Type B pancreatic cell (in vitro differentiated cells): ENCODE results near the gene ANXA7. TPM values are rescaled to one million over a fixed set of nuclear protein-coding genes. Genes with fewer than 3 reads are reported as not detected.

Experiments
- DNase-seq: peaks from one replicate; pipeline ENCODE4 v3.0.0; 2021; ENCODE audit warnings: mixed read lengths; ENCODE audit not compliant: unreplicated experiment; ENCODE audit errors: extremely low spot score
- H3K27ac Mint-ChIP-seq: 2 replicates; pipeline ENCODE4 v1.8.0; 2021; ENCODE audit warnings: mild to moderate bottlenecking, mixed read lengths
- H3K27me3 Mint-ChIP-seq: 2 replicates; pipeline ENCODE4 v1.8.0; 2021; ENCODE audit warnings: mixed read lengths
- H3K36me3 Mint-ChIP-seq: 2 replicates; pipeline ENCODE4 v1.8.0; 2021; ENCODE audit warnings: mixed read lengths
- H3K4me1 Mint-ChIP-seq: one replicate; pipeline ENCODE4 v1.8.0; 2021; ENCODE audit warnings: mixed read lengths; ENCODE audit not compliant: unreplicated experiment
- H3K4me3 Mint-ChIP-seq: 2 replicates; pipeline ENCODE4 v1.8.0; 2021; ENCODE audit warnings: mild to moderate bottlenecking, mixed read lengths
- H3K9me3 Mint-ChIP-seq: 2 replicates; pipeline ENCODE4 v1.8.0; 2021; ENCODE audit warnings: mixed read lengths
- CTCF ChIP-seq: fragments of 200-600 bp; sonication (generic); conservative IDR thresholded peaks from 2 replicates; pipeline ENCODE4 v1.5.0; 2021; ENCODE audit warnings: antibody characterized with exemption, mild to moderate bottlenecking
- total RNA-seq: library from RNA; stranded (reverse); gene quantifications from 2 replicates; pipeline ENCODE4 v1.2.1, GENCODE V29; 2021; ENCODE audit warnings: low replicate concordance

ANXA7 gene
- total RNA-seq, 1 donor from 2014 or later = 60.6 TPM

DNA sequence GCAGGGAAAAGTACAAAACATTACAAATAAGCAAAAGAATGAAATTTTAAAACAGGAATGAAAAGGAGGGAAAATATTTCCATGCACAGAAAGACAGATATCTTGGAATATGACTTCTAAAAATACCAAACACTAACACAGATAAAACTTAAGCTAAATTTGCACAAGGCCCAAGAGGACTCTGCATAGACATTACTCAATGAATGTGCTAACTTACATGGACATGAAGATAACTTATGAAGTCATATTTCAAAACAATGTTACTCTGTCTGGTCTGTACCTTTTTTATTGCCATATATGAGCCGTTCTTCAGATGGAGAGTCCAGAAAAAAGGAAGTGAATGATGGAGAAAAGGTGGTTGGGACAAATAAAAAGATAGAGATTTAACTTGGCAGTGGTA lies 34.5 kb upstream of the ANXA7 start:
- no peak for TF ChIP-seq CTCF
- no peaks in the 10 kb centered on the region for H3K4me1 Mint-ChIP-seq
- H3K27ac Mint-ChIP-seq = no peak overlapping the region
- no peaks in the 10 kb centered on the region for H3K27me3 Mint-ChIP-seq
- peaks cover 4% of the 10 kb centered on the region for H3K36me3 Mint-ChIP-seq
- no peak overlapping the region for H3K4me3 Mint-ChIP-seq
- no peaks in the 10 kb centered on the region for H3K9me3 Mint-ChIP-seq
- no peak for DNase-seq

DNA sequence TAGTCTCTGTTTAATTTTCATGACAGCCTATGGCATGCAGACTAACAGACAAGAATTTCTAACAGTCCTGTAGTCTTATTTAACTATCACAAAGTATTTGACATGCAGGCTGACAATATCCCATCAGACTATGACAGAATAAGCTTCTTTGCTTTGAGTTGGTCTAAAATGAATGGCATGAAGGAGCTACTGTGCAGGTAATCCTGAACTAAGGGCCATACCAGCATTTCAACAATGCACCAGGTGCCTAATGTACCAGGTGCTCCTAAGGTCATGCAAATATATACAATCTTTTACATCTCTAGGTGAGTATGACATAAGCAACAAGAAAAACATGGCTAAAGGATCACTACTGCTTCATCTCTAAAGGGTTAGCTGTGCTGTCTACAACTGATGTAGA lies 33.1 kb upstream of the ANXA7 start:
- Mint-ChIP-seq H3K9me3 (no peaks in the 10 kb centered on the region), H3K4me1 (no peaks in the 10 kb centered on the region), H3K27me3 (no peaks in the 10 kb centered on the region), H3K4me3 (no peak overlapping the region), H3K27ac (no peak overlapping the region), H3K36me3 (peaks cover 4% of the 10 kb centered on the region)
- DNase-seq = no peak
- no peak for TF ChIP-seq CTCF

DNA sequence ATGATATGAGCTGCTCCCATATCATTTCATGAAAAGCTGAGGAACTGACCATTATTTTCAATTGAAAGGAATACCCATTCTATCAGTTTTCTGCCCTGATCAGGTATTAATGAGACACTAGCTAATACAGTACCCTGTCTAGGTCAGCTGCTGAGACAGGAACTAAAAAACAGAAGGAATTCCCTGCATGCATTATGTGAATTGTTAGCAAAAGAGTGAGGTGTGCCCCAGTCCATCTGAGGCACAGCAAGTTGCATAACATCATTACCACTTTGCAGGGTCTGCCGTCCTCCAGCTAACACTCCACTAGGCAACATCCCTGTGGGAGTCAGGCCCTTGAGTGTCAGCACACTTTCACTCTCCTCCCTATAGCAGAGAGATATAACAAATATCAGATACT lies 30.6 kb upstream of the ANXA7 start:
- Mint-ChIP-seq H3K9me3 (no peaks in the 10 kb centered on the region), H3K27me3 (no peaks in the 10 kb centered on the region), H3K4me3 (no peak overlapping the region), H3K36me3 (peaks cover 6% of the 10 kb centered on the region), H3K27ac (no peak overlapping the region), H3K4me1 (no peaks in the 10 kb centered on the region)
- no peak for TF ChIP-seq CTCF
- no peak for DNase-seq

- Mint-ChIP-seq H3K9me3 (no peaks in the 10 kb centered on the region), H3K4me3 (no peak overlapping the region), H3K27me3 (no peaks in the 10 kb centered on the region), H3K4me1 (no peaks in the 10 kb centered on the region), H3K36me3 (peaks cover 10% of the 10 kb centered on the region), H3K27ac (no peak overlapping the region)
- no peak for DNase-seq
- TF ChIP-seq CTCF = no peak
Measured at GRCh38 chr10:73439605-73440312, 25.9 kb upstream of the ANXA7 start.

DNA sequence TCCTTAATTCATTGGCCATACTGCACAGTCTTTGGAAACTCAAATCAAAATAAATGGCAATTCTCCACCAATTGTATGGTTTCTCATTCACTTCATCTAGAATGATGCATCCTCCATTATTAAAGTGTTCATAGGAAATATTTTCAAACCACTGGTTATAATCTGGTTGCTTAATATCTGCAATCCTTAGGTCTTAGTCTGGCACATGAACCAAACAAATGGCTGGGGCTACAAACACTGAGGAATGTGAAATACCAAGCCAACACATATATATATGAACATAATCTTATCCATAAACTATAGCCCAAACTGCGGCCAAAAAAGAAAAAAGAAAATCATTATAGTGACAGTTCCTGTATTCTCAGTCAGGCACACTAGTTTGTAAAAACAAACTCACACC lies 25.2 kb upstream of the ANXA7 start:
- H3K4me1 Mint-ChIP-seq = no peaks in the 10 kb centered on the region
- no peak for DNase-seq

More for the DNA sequence above, 25.2 kb upstream of the ANXA7 start:
- H3K27me3 Mint-ChIP-seq = no peaks in the 10 kb centered on the region
- TF ChIP-seq CTCF = no peak
- H3K9me3 Mint-ChIP-seq = no peaks in the 10 kb centered on the region
- H3K36me3 Mint-ChIP-seq = peaks cover 6% of the 10 kb centered on the region
- no peak overlapping the region for H3K4me3 Mint-ChIP-seq
- H3K27ac Mint-ChIP-seq = no peak overlapping the region
